A549 treated with ZK216348 at 1 μM for 4 hours (cell line): ENCODE data around the gene TEX35. TPM values are rescaled to one million over a fixed set of nuclear protein-coding genes. Genes with fewer than 3 reads are reported as not detected.

Source experiments
- total RNA-seq: library from RNA; stranded (reverse); fragments of 200-300 nt; extraction: Qiagen RNA extraction; gene quantifications from 5 replicates; pipeline ENCODE4 v1.2.3, GENCODE V29; 2022; ENCODE audit warnings: low read depth

Gene TEX35
- total RNA-seq, result 0.19 TPM in 1 of 5 replicates, not detected in the others

GRCh38 chr1:178512566-178513277 is at the start of gene TEX35:
Gene TEX35, plus strand, starts transcription at chr1:178513109. Its CDS starts 80 bp downstream, at chr1:178513189.

GRCh38 chr1:178496410-178497135 is 16.3 kb upstream of the TEX35 start, which contains the start of gene CLEC20A:
Gene CLEC20A, minus strand, starts transcription at chr1:178496964. Its CDS starts 25 bp downstream, at chr1:178496939.

Other genes starting within 250 kb of the TEX35 start
- gene CLEC20A, start 16.1 kb upstream of the TEX35 start, total RNA-seq, result not detected in 5 replicates
- gene RALGPS2, start 212.1 kb downstream of the TEX35 start, total RNA-seq, result 15.1 to 24.2 TPM (median 19.4 TPM) in 5 replicates